HG03571 (cell line): ENCODE results near the gene KCNMA1.

Experiments
- ATAC-seq: cut with Tn5 transposase; IDR thresholded peaks from one replicate; pipeline ENCODE4 v1.9.1; 2021; ENCODE audit not compliant: unreplicated experiment

Gene KCNMA1

GRCh38 chr10:77253556-77254064 lies 384.0 kb downstream of the KCNMA1 start:
- no peak for ATAC-seq

GRCh38 chr10:77253147-77253545 lies 384.5 kb downstream of the KCNMA1 start:
- ATAC-seq = no peak

DNA sequence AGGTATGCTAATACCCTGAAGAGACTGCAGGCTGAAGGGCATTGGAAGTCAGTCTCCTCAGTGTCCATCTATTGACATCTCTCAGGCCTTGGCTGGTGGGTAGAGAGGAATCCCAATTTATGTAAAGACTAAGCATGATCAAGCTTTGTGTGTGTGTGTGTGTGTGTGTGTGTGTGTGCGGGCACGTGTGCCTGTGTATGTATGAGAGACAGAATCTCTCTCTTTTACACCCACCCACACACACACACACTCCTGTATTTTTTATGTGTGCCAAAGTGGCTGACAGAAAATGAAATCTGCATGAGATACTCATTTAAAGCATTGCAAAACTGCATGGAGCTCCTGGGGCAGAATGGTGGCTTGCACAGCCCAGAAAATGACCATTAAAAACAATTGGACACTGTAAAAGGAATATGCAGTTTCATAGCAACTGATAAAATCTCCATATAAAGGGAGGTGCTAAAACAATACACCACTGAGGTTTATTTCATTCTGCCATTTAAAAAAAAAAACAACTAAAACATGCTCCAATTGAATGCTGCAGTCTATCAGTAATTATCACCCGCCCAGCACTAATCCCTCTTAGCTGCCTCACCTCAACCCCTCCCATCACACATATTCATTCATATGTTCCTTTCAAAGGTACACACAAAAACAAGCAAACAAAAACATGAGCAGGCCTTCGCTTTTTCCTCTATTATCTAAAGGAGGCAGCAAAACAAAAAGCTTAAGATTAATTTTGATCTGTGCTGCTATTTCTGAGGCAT lies 385.0 kb downstream of the KCNMA1 start:
- no peak for ATAC-seq

DNA sequence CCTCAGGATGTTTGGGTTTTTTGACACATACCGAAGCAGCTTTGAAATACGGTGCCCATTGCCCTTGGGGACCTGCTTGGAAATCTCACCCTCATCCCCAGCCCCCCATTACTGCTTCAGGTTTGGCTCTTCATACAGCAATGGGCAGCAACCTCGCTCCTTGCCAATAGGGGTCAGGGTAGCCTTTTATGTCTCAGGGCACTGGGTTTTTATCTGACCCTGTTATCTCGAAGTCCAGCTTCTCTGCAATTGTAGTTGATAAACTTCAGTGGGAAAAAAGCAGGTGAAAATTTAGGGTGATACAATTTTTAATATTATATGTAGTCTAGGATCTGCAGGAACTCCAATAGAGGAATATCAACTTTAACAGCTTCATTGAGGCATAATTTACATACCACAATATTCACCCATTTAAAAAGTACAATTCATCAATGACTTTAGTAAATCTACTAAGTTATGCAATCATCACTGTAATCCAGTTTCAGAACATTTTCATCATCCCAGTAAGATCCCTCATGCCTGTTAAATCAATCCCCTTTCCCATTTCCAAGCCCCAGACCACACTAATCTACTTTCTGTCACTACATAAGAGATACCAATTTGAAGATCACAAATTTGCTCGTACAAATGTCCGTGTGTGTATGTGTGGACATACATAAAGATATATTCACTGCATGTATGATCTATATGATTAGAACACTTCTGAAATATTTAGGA lies 386.2 kb downstream of the KCNMA1 start:
- no peak for ATAC-seq

DNA sequence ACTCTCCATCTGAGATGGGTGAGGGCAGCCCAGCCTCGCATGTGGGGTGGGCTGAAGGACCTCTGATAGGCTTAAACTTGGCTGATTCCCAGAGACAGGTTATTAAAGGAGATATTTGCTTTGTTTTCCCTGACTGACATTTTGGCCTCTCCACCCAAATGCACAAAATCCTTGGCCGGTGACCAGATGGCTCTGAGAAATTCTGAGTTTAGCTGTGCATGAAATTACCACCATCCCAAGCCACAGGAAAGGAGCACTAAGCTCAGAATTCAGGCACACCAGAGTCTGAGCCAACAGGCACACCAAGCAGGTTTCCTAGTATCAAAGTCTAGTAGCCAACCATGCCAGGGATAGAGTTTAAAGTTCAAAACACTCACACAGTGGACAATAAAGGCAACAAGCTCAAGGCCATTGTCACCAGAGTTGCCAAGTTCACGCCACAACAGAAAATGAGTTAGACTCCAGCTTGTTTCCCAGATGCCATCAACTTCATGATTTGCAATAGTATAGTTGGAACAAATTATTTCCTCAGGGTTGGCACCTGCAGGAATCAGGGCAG lies 387.6 kb downstream of the KCNMA1 start:
- no peak for ATAC-seq

DNA sequence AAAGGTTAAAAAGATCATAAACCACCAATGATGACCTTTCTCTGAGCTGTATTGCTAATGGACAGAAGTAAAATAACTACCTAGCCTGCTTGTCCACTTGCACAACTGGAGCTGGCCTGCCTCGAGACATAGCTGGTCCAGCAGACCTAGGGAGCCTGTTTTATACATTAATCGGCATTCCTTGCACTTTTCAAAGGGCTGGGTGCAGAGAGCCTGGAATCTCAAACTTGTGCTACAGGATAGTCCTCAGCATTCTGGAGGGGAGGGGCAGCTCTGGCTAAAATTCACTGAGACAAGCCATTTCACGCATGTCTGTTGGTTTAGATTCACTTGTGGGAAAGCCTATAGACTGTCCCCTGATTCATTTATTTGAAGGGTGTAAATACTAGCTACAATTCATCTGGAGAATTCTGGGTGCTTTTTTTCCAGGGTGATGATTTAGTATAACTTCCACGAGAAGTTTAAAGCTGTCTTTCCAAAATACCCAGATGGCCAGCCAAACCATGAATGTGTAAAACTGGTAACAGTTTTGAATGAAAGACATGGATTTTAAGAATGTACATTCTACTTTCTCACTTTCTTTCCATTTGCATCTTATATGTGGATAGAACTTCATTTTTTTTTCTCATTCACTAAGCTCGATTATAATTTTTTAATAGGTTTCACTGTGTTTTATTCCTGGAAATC lies 389.4 kb downstream of the KCNMA1 start:
- no peak for ATAC-seq

DNA sequence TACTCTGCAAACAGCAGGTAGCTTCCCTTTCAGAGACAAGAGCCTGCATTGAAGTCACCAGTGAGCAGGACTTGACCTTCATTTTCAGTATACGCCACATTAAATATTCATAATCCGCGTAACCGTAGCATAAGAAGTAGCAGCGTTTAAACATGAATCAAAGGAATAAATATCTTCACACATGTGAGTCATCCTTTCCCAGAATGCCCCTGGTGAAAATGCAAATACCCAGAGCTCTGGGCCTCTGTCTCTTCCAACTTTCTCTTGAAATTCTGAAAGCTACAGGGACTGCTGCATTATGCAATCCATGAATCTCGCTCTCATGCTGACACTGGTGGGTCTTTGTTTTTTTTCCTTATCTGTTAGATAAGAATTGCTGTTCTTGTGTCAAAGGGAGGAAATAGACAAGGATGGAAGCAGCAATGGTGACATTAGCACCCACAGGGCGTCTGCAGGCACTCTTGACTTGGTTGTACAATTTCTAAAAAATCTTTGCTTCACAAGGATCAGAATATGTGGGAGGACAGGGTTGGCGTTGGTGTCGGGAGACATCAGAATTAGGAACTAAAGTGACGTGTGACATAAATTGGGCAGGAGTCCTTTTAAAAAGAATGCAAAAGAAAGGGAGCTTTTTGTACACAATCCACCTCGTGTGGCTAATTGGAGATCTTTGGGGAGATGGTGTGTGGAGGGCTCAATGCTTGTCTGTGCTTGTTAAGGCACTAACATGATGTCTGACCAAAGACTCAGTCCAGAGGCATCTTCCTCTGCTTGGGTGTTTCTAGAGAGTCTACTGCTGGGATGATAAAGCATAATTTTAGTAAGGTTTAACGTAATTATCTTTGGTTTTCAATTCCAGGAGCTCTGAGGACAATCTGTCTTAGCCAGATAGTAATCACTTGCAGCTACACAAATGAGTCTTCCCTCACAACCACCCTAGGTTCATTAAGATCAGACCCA lies 390.3 kb downstream of the KCNMA1 start:
- no peak for ATAC-seq

- ATAC-seq = no peak
These were observed 391.7 kb downstream of the KCNMA1 start for GRCh38 chr10:77245953-77246352.

DNA sequence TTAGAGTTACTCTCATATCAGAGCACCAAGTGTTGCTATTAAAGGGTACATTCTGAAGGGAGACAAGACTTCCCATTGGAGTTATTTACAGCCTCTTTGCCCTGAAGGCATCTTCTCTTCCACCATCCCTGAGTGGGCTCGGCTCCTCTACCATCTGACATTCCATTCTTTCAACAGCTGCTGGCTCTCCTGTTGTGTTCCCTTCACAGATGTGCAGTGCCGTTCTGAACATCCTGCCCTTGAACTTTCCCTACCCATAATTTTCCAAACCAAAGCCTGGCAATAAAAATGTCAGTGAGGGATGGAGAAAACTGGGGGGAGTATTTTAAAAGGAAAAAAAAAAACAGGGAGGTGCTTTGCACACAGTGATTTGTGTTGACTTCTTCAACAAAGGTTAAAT lies 392.9 kb downstream of the KCNMA1 start:
- ATAC-seq = no peak

GRCh38 chr10:77244286-77244685 lies 393.3 kb downstream of the KCNMA1 start:
- ATAC-seq = no peak

- no peak for ATAC-seq
These were observed 396.3 kb downstream of the KCNMA1 start for GRCh38 chr10:77241350-77241725.

GRCh38 chr10:77240706-77241349 lies 396.8 kb downstream of the KCNMA1 start:
- no peak for ATAC-seq

DNA sequence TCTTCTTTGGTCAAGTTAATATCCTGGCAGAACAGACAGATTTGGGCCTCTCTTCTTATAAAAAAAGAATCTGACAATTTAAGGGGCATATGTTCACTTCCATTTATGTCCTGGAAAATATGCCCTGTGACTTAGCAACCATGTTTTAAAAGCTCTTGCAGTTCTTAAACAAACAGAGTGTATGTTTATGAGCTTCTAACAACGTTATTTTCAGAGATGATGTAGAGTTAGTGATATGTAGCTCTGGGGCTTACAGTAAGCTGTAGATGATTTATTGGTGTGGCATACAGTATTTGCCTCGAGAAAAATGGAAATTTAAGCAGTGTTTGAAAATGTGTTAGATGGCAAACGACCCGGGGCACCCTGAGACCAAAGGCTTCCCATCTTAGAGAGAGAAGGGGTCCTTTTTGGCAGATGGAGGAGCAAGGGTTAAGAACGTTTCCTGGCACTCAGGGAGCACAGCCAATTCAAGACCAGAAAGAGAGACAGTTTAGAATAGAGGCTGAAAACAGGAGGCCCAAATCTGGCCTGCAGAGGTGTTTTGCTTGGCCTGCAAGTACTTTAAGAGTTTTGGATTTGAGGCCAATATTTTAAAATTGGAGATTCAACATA lies 397.5 kb downstream of the KCNMA1 start:
- no peak for ATAC-seq

GRCh38 chr10:77237120-77237519 lies 400.5 kb downstream of the KCNMA1 start:
- ATAC-seq = no peak

DNA sequence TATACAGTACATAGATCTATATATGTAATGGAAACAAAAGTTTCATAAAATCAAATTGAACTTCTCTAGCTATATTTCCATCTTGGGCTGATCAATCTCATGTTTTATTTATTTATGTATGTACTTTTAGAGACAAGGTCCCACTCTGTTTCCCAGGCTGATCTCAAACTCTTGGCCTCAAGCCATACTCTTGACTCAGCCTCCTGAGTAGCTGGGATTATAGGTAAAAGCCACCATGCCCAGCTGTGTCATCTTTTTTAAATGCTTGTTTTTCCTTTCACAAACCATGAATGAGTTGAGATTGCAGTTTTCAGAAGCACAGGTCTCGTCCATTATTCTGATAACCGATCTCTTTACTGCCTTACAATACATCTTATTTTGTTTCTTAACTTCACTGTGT lies 400.9 kb downstream of the KCNMA1 start:
- ATAC-seq = no peak

DNA sequence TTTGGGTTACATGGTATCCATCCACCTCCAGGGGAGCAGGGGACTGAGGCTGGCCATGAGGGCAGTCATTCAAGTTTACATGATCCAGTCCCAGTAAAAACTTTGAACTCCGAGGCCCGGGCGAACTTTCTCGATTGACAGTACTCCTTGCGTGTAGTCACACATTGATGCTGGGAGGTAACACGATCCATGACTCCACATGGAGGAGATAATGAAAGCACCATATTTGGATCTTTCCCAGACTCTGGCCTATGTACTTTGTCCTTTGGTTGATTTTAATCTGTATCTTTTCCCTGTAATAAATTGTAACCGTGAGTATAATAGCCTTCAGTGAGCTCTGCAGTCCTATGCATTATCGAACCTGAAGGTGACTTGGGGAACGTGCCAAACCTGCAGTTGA lies 401.6 kb downstream of the KCNMA1 start:
- no peak for ATAC-seq

DNA sequence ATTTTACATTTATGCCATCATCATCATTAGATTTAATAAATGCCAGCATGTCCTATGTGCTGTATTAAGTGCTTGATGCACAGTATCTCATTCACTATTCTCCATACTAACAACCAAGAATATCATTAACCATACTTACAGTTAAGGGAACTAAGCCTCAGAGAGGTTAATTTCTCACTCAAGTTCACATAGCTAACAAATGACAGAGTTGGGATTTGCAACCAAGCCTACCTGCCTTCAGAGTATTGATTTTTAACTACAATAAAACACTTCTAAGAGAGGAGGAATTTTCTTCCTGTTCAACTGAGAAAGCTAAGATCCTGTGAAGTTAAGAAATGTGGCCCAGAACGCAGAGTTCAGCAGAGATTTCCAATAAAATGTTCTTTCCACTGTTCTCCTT lies 403.0 kb downstream of the KCNMA1 start:
- ATAC-seq = no peak

DNA sequence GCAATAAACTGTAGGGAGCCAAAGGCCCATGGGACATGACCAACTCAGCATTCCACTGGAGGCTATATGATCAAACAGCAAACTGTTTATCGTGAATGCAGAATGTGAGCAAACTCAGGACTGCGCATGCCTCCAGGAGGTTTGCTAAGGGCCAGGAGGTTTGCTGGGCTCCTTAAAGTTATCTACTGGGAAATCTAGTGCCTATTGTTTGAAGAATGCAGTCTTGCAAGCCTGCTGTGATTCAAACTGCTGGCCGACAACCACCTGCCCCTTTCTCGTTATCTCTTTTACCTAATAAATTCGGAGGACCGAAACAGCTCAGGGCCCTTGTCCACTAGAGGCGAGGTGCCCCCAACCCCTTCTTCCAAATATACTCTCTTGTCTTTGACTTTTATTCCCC lies 404.1 kb downstream of the KCNMA1 start:
- no peak for ATAC-seq

DNA sequence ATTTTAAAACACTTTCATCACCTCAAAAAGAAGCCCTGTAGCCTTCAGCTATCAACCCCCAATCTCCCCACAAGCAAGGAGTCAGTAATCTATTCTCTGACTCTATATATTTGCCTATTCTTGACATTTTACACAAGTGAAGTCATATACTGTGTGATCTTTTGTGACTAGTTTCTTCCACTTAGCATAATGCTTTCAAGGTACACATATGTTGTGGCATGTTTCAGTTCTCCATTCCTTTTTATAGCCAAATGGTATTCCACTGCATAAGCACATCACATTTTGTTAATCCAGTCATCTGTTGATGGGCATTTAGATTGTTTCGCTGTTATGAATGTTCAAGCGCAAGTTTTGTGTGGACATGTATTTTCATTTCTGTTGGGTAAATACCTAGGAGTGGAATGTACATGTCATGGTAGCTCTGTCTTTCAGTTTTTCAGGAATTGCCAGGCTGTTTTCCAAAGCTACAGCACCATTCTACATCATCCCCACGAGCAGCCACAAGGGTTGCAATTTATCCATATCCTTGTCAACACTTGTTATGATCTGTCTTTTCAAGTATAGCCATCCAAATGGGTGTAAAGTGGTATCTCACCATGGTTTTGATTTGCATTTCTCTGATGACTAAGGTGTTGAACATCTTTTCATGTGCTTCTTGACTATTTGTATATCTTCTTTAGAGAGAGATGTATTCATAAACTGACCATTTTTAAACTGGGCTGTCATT lies 405.6 kb downstream of the KCNMA1 start:
- no peak for ATAC-seq
